GM23248 (cell line): ENCODE measurements around the gene LY86.

Experiments used
- EZH2 ChIP-seq: fragments of 200-600 bp; sonication (generic); IDR thresholded peaks from 2 replicates; pipeline ENCODE4 v1.6.1; 2018; ENCODE audit warnings: antibody characterized with exemption, mild to moderate bottlenecking; ENCODE audit not compliant: insufficient read depth, poor library complexity, severe bottlenecking
- EZH2phosphoT487 ChIP-seq: fragments of 200-600 bp; sonication (generic); IDR thresholded peaks from 2 replicates; pipeline ENCODE4 v1.6.1; 2018; ENCODE audit warnings: antibody characterized with exemption, moderate library complexity, mild to moderate bottlenecking, low read depth; ENCODE audit not compliant: insufficient read depth

DNA sequence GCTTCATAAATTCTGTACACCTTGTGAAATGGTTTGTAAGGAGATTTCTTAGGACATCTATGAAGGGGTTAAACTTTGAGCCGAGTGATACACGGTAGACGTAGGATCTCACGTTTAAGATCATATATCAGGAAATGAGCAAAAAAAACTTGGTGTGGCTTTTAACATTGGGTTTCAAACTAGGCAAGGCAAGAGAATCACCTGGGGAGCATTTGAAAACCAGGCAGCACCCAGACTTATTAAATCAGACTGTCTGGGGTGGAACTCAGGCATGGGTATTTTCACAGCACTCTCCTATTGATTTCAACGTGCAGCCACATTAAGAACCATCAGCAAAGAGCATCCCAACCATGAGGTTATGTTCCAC is 26.4 kb downstream of the LY86 start:
- TF ChIP-seq EZH2: no peak
- no peak for TF ChIP-seq EZH2phosphoT487
